ENCODE results near the gene FGB.

The FGB gene

DNA sequence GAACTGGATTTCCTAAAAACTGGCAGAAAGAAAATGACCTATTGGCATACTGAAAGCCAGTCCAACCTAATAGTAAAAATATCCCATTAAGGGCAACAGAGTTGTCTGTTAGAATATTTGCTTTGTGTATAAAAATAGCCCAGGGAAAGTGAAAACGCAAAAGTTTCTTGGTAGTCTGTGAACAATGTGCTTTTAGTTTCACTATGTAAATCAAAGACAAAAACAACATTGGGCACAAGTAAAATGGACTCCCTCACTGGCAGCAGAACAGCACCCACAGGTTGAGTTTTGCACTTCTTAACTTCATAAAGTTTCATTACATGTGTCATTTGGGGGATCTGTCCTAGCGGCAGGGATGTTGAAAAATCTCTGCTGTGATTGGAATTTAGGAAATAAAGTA, 53.9 kb downstream of the FGB start:
- no peak overlapping the region for H3K9ac ChIP-seq (ENCODE audit: insufficient read length)
- H3K9me3 ChIP-seq (ENCODE audit: low read depth, low read length), result no peaks in the 10 kb centered on the region
- H3K4me3 ChIP-seq, result no peak overlapping the region
- H3K27ac ChIP-seq, result no peak overlapping the region
- DNase-seq (ENCODE audit: low read depth, low spot score), result no peak
- TF ChIP-seq EZH2 (IDR thresholded peaks at IDR 0.05) (no peak), FOXP2 (optimal IDR thresholded peaks at IDR 0.05; ENCODE audit: control extremely low read depth, extremely low read length, insufficient read depth) (no peak), POLR2AphosphoS5 (IDR thresholded peaks at IDR 0.05; ENCODE audit: borderline replicate concordance, low read depth, low read length) (no peak)
- no peaks in the 10 kb centered on the region for H3K36me3 ChIP-seq (ENCODE audit: insufficient read depth, low read length)

DNA sequence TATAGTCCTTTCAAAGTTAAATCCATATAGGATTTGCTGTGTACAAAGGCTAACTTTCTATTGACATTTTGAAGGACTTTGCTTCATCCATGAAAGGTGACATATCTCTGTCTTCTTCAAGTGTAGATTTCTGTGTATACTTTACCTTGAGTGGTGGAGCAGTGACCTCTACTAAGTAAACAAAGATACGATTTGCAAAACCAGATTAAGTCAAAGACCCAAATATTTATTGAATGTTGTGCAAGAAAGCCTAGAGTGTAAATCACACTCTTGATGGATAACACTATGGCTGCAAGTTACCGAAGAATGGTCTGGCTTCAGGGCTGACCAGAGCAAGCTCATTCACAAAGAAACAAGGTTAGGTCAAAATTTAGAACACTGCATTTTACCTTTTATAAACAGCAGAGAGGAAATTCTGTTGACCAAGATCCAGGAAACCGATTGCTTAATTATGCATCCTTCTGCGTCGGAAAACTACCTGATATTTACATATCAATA, 55.1 kb downstream of the FGB start:
- TF ChIP-seq EZH2 (IDR thresholded peaks at IDR 0.05), result no peak
- no peak overlapping the region for H3K9ac ChIP-seq (ENCODE audit: insufficient read length)
- no peak overlapping the region for H3K4me3 ChIP-seq
- no peaks in the 10 kb centered on the region for H3K9me3 ChIP-seq (ENCODE audit: low read depth, low read length)
- H3K27ac ChIP-seq, result no peak overlapping the region
- DNase-seq (ENCODE audit: low read depth, low spot score), result no peak
- no peaks in the 10 kb centered on the region for H3K36me3 ChIP-seq (ENCODE audit: insufficient read depth, low read length)

DNA sequence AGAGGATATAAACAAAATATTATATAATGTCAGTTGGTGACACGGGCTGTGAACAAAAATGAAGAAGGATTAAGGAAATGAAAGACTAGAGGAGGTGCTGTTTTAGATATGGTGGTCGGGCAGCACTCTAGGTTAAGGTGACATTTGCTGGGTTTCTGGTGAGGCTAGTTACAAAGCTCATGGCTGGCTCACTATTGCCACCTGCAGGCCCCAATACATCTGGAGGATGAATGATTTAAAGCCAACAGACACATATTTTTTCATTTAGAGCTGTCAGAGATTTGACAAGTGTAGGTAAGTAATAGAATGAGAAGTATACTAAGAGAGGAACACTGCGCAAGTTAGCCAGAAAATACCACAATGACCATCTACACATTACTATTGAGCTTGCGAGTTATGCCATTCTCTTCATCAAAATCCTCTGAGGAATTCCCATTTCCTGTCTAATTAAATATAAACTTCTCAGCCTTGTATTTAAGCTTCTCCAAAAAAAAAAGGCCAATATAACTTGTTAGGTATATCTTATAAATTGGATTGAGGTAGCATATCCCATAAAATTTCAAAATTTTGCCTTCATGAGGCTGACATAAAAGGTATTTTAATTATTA, 56.0 kb downstream of the FGB start:
- Histone ChIP-seq H3K4me3 (no peak overlapping the region), H3K36me3 (ENCODE audit: insufficient read depth, low read length) (no peaks in the 10 kb centered on the region), H3K9ac (ENCODE audit: insufficient read length) (no peak overlapping the region), H3K27ac (no peak overlapping the region), H3K9me3 (ENCODE audit: low read depth, low read length) (no peaks in the 10 kb centered on the region)
- no peak for TF ChIP-seq POLR2AphosphoS5 (IDR thresholded peaks at IDR 0.05; ENCODE audit: borderline replicate concordance, low read depth, low read length)
- no peak for TF ChIP-seq FOXP2 (optimal IDR thresholded peaks at IDR 0.05; ENCODE audit: control extremely low read depth, extremely low read length, insufficient read depth)
- no peak for TF ChIP-seq EZH2 (IDR thresholded peaks at IDR 0.05)
- no peak for DNase-seq (ENCODE audit: low read depth, low spot score)

DNA sequence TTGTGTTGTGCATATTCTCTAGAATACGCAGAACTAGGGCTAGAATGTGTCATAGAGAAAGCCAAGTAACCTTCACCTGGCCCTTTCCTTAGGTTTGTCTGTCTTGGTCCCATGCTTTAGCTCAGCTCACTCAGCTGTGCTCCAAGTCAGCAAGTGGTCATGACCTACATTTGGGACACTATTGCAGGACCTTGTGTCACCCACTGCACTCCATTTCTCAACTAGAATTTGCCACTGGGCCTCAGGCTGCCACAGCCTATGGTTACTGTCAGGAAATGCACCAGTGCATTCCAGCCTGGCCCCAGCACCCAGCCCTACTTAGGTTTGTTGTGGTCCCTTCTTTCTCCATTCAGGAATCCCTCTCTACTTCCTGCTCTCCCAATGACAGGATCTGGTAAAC, 57.3 kb downstream of the FGB start:
- TF ChIP-seq POLR2AphosphoS5 (IDR thresholded peaks at IDR 0.05; ENCODE audit: borderline replicate concordance, low read depth, low read length) (no peak), EZH2 (IDR thresholded peaks at IDR 0.05) (no peak), FOXP2 (optimal IDR thresholded peaks at IDR 0.05; ENCODE audit: control extremely low read depth, extremely low read length, insufficient read depth) (no peak)

More for the DNA sequence above, 57.3 kb downstream of the FGB start:
- Histone ChIP-seq H3K27ac (no peak overlapping the region), H3K9me3 (ENCODE audit: low read depth, low read length) (no peaks in the 10 kb centered on the region), H3K4me3 (no peak overlapping the region), H3K9ac (ENCODE audit: insufficient read length) (no peak overlapping the region), H3K36me3 (ENCODE audit: insufficient read depth, low read length) (no peaks in the 10 kb centered on the region)
- DNase-seq (ENCODE audit: low read depth, low spot score), result no peak
